ENCODE results near the gene NMUR2.

DNA sequence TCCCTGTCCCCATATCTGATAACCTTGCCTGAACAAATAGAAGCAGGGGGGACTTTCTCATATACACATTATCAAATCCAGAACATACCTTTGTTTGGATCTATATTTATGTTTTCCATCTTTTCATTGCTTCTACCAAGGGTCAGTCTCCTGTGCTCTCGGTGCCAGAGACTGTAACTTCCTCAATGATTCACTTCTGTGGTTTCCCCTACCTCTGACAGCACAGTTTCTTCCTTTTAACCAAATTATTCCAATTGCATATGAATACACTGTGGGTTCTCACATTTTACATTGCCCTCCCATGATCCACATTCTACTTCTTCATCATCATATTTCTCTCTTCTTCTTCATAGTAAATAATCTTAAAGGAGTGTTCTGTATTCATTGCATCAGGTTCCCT, 32.2 kb downstream of the NMUR2 start:
- TF ChIP-seq, protein P1, sequence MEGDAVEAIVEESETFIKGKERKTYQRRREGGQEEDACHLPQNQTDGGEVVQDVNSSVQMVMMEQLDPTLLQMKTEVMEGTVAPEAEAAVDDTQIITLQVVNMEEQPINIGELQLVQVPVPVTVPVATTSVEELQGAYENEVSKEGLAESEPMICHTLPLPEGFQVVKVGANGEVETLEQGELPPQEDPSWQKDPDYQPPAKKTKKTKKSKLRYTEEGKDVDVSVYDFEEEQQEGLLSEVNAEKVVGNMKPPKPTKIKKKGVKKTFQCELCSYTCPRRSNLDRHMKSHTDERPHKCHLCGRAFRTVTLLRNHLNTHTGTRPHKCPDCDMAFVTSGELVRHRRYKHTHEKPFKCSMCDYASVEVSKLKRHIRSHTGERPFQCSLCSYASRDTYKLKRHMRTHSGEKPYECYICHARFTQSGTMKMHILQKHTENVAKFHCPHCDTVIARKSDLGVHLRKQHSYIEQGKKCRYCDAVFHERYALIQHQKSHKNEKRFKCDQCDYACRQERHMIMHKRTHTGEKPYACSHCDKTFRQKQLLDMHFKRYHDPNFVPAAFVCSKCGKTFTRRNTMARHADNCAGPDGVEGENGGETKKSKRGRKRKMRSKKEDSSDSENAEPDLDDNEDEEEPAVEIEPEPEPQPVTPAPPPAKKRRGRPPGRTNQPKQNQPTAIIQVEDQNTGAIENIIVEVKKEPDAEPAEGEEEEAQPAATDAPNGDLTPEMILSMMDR (IDR thresholded peaks at IDR 0.05 in 8 of 11, conservative IDR thresholded peaks at IDR 0.05 in 3 of 11), result no peak
- TF ChIP-seq POLR2A (IDR thresholded peaks at IDR 0.05), result no peak
